Measurements from ENCODE around the gene SLC8A1. TPM values are rescaled to one million over a fixed set of nuclear protein-coding genes. Genes with fewer than 3 reads are reported as not detected.

Gene SLC8A1
- total and polyA plus RNA-seq, 7 experiments from 2014 or later: 0.95 to 22.8 (median 1.5) TPM; not detected in 2

DNA sequence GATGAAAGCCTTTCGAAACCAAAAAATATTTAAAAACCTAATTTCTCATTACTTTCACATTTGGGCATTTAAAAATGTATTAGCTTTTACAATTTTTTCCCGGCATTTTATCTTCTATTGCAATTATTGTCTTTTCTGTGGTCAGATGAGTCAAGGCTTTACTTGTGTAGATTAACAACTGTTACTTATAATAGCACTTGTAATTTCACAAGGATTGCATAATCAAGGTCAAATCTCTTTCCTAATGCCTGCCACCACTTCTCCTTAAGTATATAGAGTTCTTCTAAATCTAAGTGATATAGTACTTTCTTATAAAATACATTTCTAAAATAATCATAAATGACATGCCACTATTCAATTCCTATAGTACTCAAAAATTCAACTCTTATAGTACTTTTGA is 67.2 kb downstream of the SLC8A1 start:
- Mint-ChIP-seq H3K4me1 (no peaks in the 10 kb centered on the region), H3K4me3 (no peak overlapping the region), H3K36me3 (peaks cover 0 to 3% (median 0%) of the 10 kb centered on the region in 5 donors), H3K27ac (no peak overlapping the region), H3K27me3 (peaks cover 0 to 5% (median 0%) of the 10 kb centered on the region in 5 donors), H3K9me3 (peaks cover 3 to 19% (median 10%) of the 10 kb centered on the region in 11 donors)
- Histone ChIP-seq H3K4me1 (ENCODE audit: control insufficient read depth in 2 of 2, insufficient read depth in 2 of 2, low read length in 2 of 2) (no peaks in the 10 kb centered on the region), H3K36me3 (ENCODE audit: control insufficient read depth in 2 of 3, insufficient read depth in 3 of 3, low read length in 3 of 3) (no peaks in the 10 kb centered on the region), H3K9me3 (ENCODE audit: control insufficient read depth in 2 of 3, low read length in 3 of 3) (no peaks in the 10 kb centered on the region), H3K4me3 (ENCODE audit: low read length) (no peak overlapping the region), H3K27ac (ENCODE audit: low read depth, low read length) (no peak overlapping the region), H3K27me3 (ENCODE audit: control insufficient read depth in 2 of 2, insufficient read depth in 2 of 2, low read length in 2 of 2) (no peaks in the 10 kb centered on the region)
- intact Hi-C loops (cut with micrococcal nuclease): no loop called here
- CTCF ChIA-PET: no interaction called here
- ATAC-seq: peak; percentile 60
- DNase-seq: no peak
- POLR2A ChIA-PET: no interaction called here

DNA sequence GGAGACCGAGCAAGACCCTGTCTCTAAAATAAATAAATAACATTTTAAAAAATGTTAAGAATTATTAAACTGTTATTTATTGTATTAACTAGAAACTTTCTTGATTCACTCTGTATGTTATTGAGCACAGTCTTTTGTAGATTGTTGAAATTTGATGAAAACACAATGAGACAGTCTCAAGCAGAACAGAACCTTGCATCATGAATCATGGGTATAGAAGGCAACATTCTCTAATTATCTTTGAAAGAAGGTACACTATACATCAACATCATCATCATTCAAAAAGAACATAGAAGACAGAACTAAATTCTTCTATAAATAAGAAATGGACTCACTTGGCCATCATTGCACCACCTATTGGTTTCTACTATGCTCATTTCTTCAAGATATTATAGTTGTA is 67.7 kb downstream of the SLC8A1 start:
- CTCF ChIA-PET: no interaction called here
- H3K27me3 ChIP-seq (ENCODE audit: control insufficient read depth in 2 of 2, insufficient read depth in 2 of 2, low read length in 2 of 2): no peaks in the 10 kb centered on the region
- no peaks in the 10 kb centered on the region for H3K4me1 ChIP-seq (ENCODE audit: control insufficient read depth in 2 of 2, insufficient read depth in 2 of 2, low read length in 2 of 2)
- H3K4me1 Mint-ChIP-seq: no peaks in the 10 kb centered on the region
- H3K27ac Mint-ChIP-seq: no peak overlapping the region
- H3K36me3 ChIP-seq (ENCODE audit: control insufficient read depth in 2 of 3, insufficient read depth in 3 of 3, low read length in 3 of 3): no peaks in the 10 kb centered on the region
- H3K36me3 Mint-ChIP-seq: peaks cover 0 to 3% (median 0%) of the 10 kb centered on the region in 5 donors
- POLR2A ChIA-PET: no interaction called here
- H3K4me3 Mint-ChIP-seq: no peak overlapping the region
- DNase-seq (no peak), ATAC-seq (no peak)
- H3K27ac ChIP-seq (ENCODE audit: low read depth, low read length): no peak overlapping the region
- intact Hi-C loops (cut with micrococcal nuclease): no loop called here
- peaks cover 0 to 5% (median 0%) of the 10 kb centered on the region in 5 donors for H3K27me3 Mint-ChIP-seq
- H3K9me3 ChIP-seq (ENCODE audit: control insufficient read depth in 2 of 3, low read length in 3 of 3): no peaks in the 10 kb centered on the region
- no peak overlapping the region for H3K4me3 ChIP-seq (ENCODE audit: low read length)
- H3K9me3 Mint-ChIP-seq: peaks cover 3 to 22% (median 11%) of the 10 kb centered on the region in 11 donors

DNA sequence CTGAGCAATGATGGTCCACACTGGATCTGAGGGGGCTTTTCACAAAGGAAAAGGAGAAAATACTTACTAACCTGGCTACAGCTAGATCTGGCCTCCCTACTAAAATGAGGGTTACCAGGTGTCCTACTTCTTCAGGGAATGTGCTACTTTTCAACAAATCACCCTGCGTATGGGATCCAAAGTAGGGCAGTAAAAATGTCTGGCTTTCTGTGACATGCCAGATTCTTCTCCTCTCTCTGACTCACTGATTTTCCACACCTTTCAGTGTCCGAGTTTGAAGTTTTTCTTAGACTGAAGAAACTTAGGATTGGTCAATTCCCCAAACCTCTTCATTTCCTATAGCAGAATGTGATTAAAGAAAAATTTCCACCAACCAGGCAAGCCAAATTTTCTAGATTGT is 71.2 kb downstream of the SLC8A1 start:
- Histone ChIP-seq H3K27ac (ENCODE audit: low read depth, low read length) (no peak overlapping the region), H3K9me3 (ENCODE audit: control insufficient read depth in 2 of 3, low read length in 3 of 3) (no peaks in the 10 kb centered on the region), H3K27me3 (ENCODE audit: control insufficient read depth in 2 of 2, insufficient read depth in 2 of 2, low read length in 2 of 2) (no peaks in the 10 kb centered on the region), H3K4me3 (ENCODE audit: low read length) (no peak overlapping the region), H3K36me3 (ENCODE audit: control insufficient read depth in 2 of 3, insufficient read depth in 3 of 3, low read length in 3 of 3) (no peaks in the 10 kb centered on the region), H3K4me1 (ENCODE audit: control insufficient read depth in 2 of 2, insufficient read depth in 2 of 2, low read length in 2 of 2) (no peaks in the 10 kb centered on the region)
- H3K9me3 Mint-ChIP-seq: peaks cover 3 to 28% (median 11%) of the 10 kb centered on the region in 11 donors
- POLR2A ChIA-PET: no interaction called here
- H3K4me3 Mint-ChIP-seq: no peak overlapping the region
- CTCF ChIA-PET: no interaction called here
- intact Hi-C loops (cut with micrococcal nuclease): no loop called here
- no peak overlapping the region for H3K27ac Mint-ChIP-seq
- DNase-seq (no peak), ATAC-seq (no peak)
- peaks cover 0 to 3% (median 0%) of the 10 kb centered on the region in 5 donors for H3K36me3 Mint-ChIP-seq
- no peaks in the 10 kb centered on the region for H3K4me1 Mint-ChIP-seq
- H3K27me3 Mint-ChIP-seq: peaks cover 0 to 3% (median 0%) of the 10 kb centered on the region in 5 donors

DNA sequence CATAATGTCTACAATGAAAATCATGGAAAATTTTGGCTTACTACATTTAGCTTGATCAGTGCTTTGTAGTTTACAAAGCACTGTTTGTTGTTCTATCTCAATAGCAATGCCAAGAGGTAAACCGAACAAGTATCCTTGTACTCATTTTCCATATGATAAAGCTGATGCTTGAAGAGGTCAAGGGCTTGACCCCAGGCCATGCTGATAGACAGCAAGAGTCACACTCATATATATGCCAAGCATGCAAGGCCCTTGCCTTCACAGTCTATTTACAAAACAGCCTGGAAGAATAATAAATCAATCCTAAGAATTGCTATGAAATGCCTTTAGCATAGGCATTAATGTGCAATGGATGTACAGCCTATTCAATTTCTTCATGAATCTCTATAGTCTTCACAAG is 71.8 kb downstream of the SLC8A1 start:
- H3K27ac ChIP-seq (ENCODE audit: low read depth, low read length): no peak overlapping the region
- ChIA-PET CTCF (no interaction called here), POLR2A (no interaction called here)
- H3K27me3 ChIP-seq (ENCODE audit: control insufficient read depth in 2 of 2, insufficient read depth in 2 of 2, low read length in 2 of 2): no peaks in the 10 kb centered on the region
- ATAC-seq (no peak), DNase-seq (no peak)
- intact Hi-C loops (cut with micrococcal nuclease): no loop called here
- no peaks in the 10 kb centered on the region for H3K9me3 ChIP-seq (ENCODE audit: control insufficient read depth in 2 of 3, low read length in 3 of 3)
- H3K4me3 Mint-ChIP-seq: no peak overlapping the region
- no peak overlapping the region for H3K4me3 ChIP-seq (ENCODE audit: low read length)
- no peaks in the 10 kb centered on the region for H3K4me1 Mint-ChIP-seq
- H3K9me3 Mint-ChIP-seq: peaks cover 3 to 28% (median 11%) of the 10 kb centered on the region in 11 donors
- no peaks in the 10 kb centered on the region for H3K4me1 ChIP-seq (ENCODE audit: control insufficient read depth in 2 of 2, insufficient read depth in 2 of 2, low read length in 2 of 2)
- H3K36me3 Mint-ChIP-seq: peaks cover 0 to 3% (median 0%) of the 10 kb centered on the region in 5 donors
- no peaks in the 10 kb centered on the region for H3K36me3 ChIP-seq (ENCODE audit: control insufficient read depth in 2 of 3, insufficient read depth in 3 of 3, low read length in 3 of 3)
- H3K27me3 Mint-ChIP-seq: peaks cover 0 to 3% (median 0%) of the 10 kb centered on the region in 5 donors
- H3K27ac Mint-ChIP-seq: no peak overlapping the region

DNA sequence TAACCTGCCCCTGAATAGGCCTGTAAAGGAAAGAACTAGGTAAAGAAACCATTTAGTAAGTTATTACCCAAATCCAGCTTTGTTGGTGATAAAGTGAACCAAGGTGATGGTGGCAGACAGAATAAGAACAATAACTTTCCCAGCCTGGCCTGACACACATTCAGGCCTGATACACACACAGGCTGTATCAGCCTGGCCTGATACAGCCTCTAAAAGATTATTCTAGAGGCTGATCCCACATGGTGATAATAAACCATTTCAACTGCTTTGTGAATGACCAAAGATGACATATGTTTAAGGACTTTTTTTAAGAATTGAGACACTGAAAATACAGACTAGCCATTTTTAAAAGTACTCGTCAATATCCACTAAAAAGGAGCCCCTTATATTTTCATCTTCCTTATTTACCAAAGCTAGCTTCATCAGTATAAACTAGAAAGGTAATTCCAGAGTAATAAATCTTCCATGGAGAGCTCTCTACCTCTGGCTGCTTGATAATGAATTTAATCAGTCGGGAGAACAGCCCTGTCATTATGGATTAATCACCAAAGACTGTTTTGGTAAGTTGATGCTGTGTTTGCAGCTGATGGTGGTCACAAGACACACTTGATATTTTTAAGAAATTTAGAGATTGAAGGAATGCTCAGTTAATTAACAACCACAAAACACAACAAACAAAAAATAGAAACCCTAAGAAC is 77.2 kb downstream of the SLC8A1 start:
- Histone ChIP-seq H3K4me1 (ENCODE audit: control insufficient read depth in 2 of 2, insufficient read depth in 2 of 2, low read length in 2 of 2) (no peaks in the 10 kb centered on the region), H3K27me3 (ENCODE audit: control insufficient read depth in 2 of 2, insufficient read depth in 2 of 2, low read length in 2 of 2) (no peaks in the 10 kb centered on the region), H3K36me3 (ENCODE audit: control insufficient read depth in 2 of 3, insufficient read depth in 3 of 3, low read length in 3 of 3) (no peaks in the 10 kb centered on the region), H3K27ac (ENCODE audit: low read depth, low read length) (no peak overlapping the region), H3K9me3 (ENCODE audit: control insufficient read depth in 2 of 3, low read length in 3 of 3) (no peaks in the 10 kb centered on the region), H3K4me3 (ENCODE audit: low read length) (no peak overlapping the region)
- DNase-seq (no peak), ATAC-seq (no peak)
- H3K4me3 Mint-ChIP-seq: no peak overlapping the region
- no peaks in the 10 kb centered on the region for H3K27me3 Mint-ChIP-seq
- H3K4me1 Mint-ChIP-seq: no peaks in the 10 kb centered on the region
- H3K27ac Mint-ChIP-seq: no peak overlapping the region
- H3K9me3 Mint-ChIP-seq: peaks cover 0 to 15% (median 0%) of the 10 kb centered on the region in 11 donors
- intact Hi-C loops (cut with micrococcal nuclease): no loop called here
- CTCF ChIA-PET: no interaction called here
- POLR2A ChIA-PET: no interaction called here
- H3K36me3 Mint-ChIP-seq: no peaks in the 10 kb centered on the region

DNA sequence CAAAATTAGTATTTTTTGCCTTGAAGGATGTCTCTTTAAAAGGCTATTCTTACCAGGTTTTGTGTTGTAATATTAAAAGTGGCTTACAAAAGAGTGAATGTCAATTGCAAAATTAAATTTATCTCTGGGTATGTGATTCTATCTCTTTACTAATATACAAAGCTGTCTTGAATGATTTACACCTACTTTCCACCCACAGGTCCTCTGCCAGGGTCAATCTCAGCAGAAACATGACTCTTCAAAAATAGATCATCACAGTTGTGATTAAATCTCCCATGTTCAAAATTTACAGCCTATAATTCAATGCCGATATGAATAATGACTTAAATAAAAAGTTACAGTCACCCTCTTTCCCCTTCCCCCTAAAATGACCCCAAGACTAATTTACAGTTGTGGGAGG is 78.8 kb downstream of the SLC8A1 start:
- H3K27ac Mint-ChIP-seq: no peak overlapping the region
- no peaks in the 10 kb centered on the region for H3K36me3 Mint-ChIP-seq
- no peak overlapping the region for H3K4me3 ChIP-seq (ENCODE audit: low read length)
- no peaks in the 10 kb centered on the region for H3K4me1 Mint-ChIP-seq
- H3K27ac ChIP-seq (ENCODE audit: low read depth, low read length): no peak overlapping the region
- no peaks in the 10 kb centered on the region for H3K9me3 ChIP-seq (ENCODE audit: control insufficient read depth in 2 of 3, low read length in 3 of 3)
- CTCF ChIA-PET: no interaction called here
- ATAC-seq (no peak), DNase-seq (no peak)
- POLR2A ChIA-PET: no interaction called here
- H3K27me3 ChIP-seq (ENCODE audit: control insufficient read depth in 2 of 2, insufficient read depth in 2 of 2, low read length in 2 of 2): no peaks in the 10 kb centered on the region
- peaks cover 0 to 8% (median 0%) of the 10 kb centered on the region in 11 donors for H3K9me3 Mint-ChIP-seq
- H3K36me3 ChIP-seq (ENCODE audit: control insufficient read depth in 2 of 3, insufficient read depth in 3 of 3, low read length in 3 of 3): no peaks in the 10 kb centered on the region
- no peaks in the 10 kb centered on the region for H3K4me1 ChIP-seq (ENCODE audit: control insufficient read depth in 2 of 2, insufficient read depth in 2 of 2, low read length in 2 of 2)
- intact Hi-C loops (cut with micrococcal nuclease): no loop called here
- H3K27me3 Mint-ChIP-seq: no peaks in the 10 kb centered on the region
- H3K4me3 Mint-ChIP-seq: no peak overlapping the region

DNA sequence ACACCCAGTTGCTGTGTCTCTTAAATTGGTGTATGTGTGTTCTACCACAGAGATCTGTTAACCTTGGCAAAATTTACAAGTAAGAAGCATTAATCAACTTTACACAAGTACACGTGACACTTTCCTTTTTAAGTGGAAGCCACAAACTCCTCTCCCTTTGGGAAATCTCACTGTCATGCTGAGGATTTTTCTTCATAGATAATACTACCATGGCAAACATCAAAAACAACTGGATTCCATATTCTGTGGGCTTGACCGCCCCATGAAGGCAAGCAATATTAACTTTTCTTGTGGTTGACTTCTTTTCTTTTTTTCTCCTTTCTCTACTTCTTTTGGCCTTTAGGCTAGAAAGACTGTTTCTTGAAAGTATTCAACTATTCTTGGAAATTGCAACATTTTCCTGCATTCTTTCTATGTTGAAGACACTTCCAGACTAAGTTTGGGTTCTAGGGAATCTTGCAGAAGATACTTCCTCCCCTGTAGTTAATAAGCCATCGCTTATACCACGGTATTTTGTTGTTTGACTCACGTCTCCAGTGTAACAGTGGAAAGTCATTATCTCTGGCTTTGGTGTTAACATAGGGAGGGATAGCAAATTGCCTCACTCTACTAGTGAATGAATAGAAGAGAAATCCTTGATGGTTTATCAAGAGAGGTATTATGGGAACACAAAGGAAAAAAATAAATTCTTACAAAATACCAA is 79.5 kb downstream of the SLC8A1 start:
- H3K9me3 Mint-ChIP-seq: peaks cover 0 to 4% (median 0%) of the 10 kb centered on the region in 11 donors
- DNase-seq (no peak), ATAC-seq (no peak)
- intact Hi-C loops (cut with micrococcal nuclease): no loop called here
- no peaks in the 10 kb centered on the region for H3K27me3 ChIP-seq (ENCODE audit: control insufficient read depth in 2 of 2, insufficient read depth in 2 of 2, low read length in 2 of 2)
- no peak overlapping the region for H3K4me3 ChIP-seq (ENCODE audit: low read length)
- ChIA-PET POLR2A (no interaction called here), CTCF (no interaction called here)
- H3K36me3 Mint-ChIP-seq: no peaks in the 10 kb centered on the region
- no peak overlapping the region for H3K27ac Mint-ChIP-seq
- H3K4me1 Mint-ChIP-seq: no peaks in the 10 kb centered on the region
- no peaks in the 10 kb centered on the region for H3K4me1 ChIP-seq (ENCODE audit: control insufficient read depth in 2 of 2, insufficient read depth in 2 of 2, low read length in 2 of 2)
- H3K9me3 ChIP-seq (ENCODE audit: control insufficient read depth in 2 of 3, low read length in 3 of 3): no peaks in the 10 kb centered on the region
- no peaks in the 10 kb centered on the region for H3K36me3 ChIP-seq (ENCODE audit: control insufficient read depth in 2 of 3, insufficient read depth in 3 of 3, low read length in 3 of 3)
- no peaks in the 10 kb centered on the region for H3K27me3 Mint-ChIP-seq
- no peak overlapping the region for H3K4me3 Mint-ChIP-seq
- H3K27ac ChIP-seq (ENCODE audit: low read depth, low read length): no peak overlapping the region

Measured in naive thymus-derived CD4-positive, alpha-beta T cell (primary cell).